CD4-positive, alpha-beta T cell treated with Interferon gamma for 1 hour (primary cell): ENCODE results near the gene KCNMA1.
"Not testable (repeated sequence)": the region's sequence is repeated elsewhere in the genome, so short reads cannot be mapped to it uniquely, and the experiment has no call there.

Source experiments
- DNase-seq: peaks from one replicate; pipeline ENCODE4 v3.0.0-alpha.2; 2020

Gene KCNMA1

GRCh38 chr10:77661674-77662073 lies 24.1 kb upstream of the KCNMA1 start:
- no peak for DNase-seq

GRCh38 chr10:77661100-77661499 lies 23.5 kb upstream of the KCNMA1 start:
- no peak for DNase-seq

- not testable (repeated sequence) for DNase-seq
Observed at GRCh38 chr10:77659046-77659670, 21.6 kb upstream of the KCNMA1 start.

GRCh38 chr10:77653210-77653609 lies 15.6 kb upstream of the KCNMA1 start:
- DNase-seq, result no peak

GRCh38 chr10:77649333-77650331 lies 12.0 kb upstream of the KCNMA1 start:
- no peak for DNase-seq

GRCh38 chr10:77648472-77648871 lies 10.9 kb upstream of the KCNMA1 start:
- DNase-seq, result no peak

GRCh38 chr10:77647543-77648293 lies 10.1 kb upstream of the KCNMA1 start:
- no peak for DNase-seq

- no peak for DNase-seq
Observed at GRCh38 chr10:77644557-77645243, 7.1 kb upstream of the KCNMA1 start.

GRCh38 chr10:77643795-77644468 lies 6.3 kb upstream of the KCNMA1 start:
- no peak for DNase-seq

- DNase-seq, result peak; percentile 11
Observed at GRCh38 chr10:77641788-77642397, 4.3 kb upstream of the KCNMA1 start.

- no peak for DNase-seq
Observed at GRCh38 chr10:77641344-77641743, 3.7 kb upstream of the KCNMA1 start.

- no peak for DNase-seq
Observed at GRCh38 chr10:77640167-77640566, 2.6 kb upstream of the KCNMA1 start.

GRCh38 chr10:77639756-77640155 lies 2.1 kb upstream of the KCNMA1 start:
- no peak for DNase-seq

GRCh38 chr10:77638321-77639101 lies 903 bp upstream of the KCNMA1 start:
- no peak for DNase-seq

- DNase-seq, result no peak
Observed at GRCh38 chr10:77636967-77637531, 559 bp downstream of the KCNMA1 start.

GRCh38 chr10:77636282-77636966 lies 1.2 kb downstream of the KCNMA1 start:
- no peak for DNase-seq

- no peak for DNase-seq
Observed at GRCh38 chr10:77635402-77636227, 2.0 kb downstream of the KCNMA1 start.

- no peak for DNase-seq
Observed at GRCh38 chr10:77634939-77635338, 2.7 kb downstream of the KCNMA1 start.

- DNase-seq, result no peak
Observed at GRCh38 chr10:77633376-77633775, 4.2 kb downstream of the KCNMA1 start.
